HEK293 (cell line): Measurements from ENCODE around the gene SARNP.
A peak's percentile ranks its signal among the peaks of the same experiment; 100 is the strongest.

Experiments used
- CTCF ChIA-PET: fragments of 350-600 bp; formaldehyde crosslinking; extraction: SDS; loops from one replicate; lab custom pipeline; 2021; ENCODE audit warnings: antibody characterized with exemption; lab: Yijun Ruan, JAX
- POLR2A ChIA-PET: fragments of 300-600 bp; formaldehyde crosslinking; extraction: SDS; loops from one replicate; lab custom pipeline; 2020; ENCODE audit warnings: antibody characterized with exemption, inconsistent platforms; lab: Yijun Ruan, JAX
- H3K27ac ChIP-seq: fragments of 200-500 bp; sonication (Bioruptor generic); 2 replicates; pipeline ENCODE4 v1.5.1; 2014; ENCODE audit warnings: low read depth, low read length, control low read depth, inconsistent platforms; ENCODE audit errors: extremely low read depth
- H3K36me3 ChIP-seq, 2 experiments: fragments of 200-500 bp in 1 of 2; sonication (Bioruptor generic) in 1 of 2; 1 replicate in 1 of 2; 2 replicates in 1 of 2; pipeline ENCODE4 v1.5.1; 2014 to 2017; ENCODE audit warnings: inconsistent platforms in 2 of 2, low read length in 2 of 2; ENCODE audit not compliant: control insufficient read depth in 2 of 2, insufficient read depth in 1 of 2
- H3K4me1 ChIP-seq: fragments of 200-500 bp; sonication (Bioruptor generic); 2 replicates; pipeline ENCODE4 v1.5.1; 2014; ENCODE audit warnings: mild to moderate bottlenecking, low read length, inconsistent platforms; ENCODE audit not compliant: control insufficient read depth, insufficient read depth
- H3K4me3 ChIP-seq: 2 replicates; pipeline ENCODE4 v1.5.1; 2011; ENCODE audit warnings: low read depth, mild to moderate bottlenecking, control low read depth, low read length, moderate library complexity
- H3K9me3 ChIP-seq: fragments of 200-500 bp; sonication (Bioruptor generic); 2 replicates; pipeline ENCODE4 v1.5.1; 2014; ENCODE audit warnings: low read depth, low read length, inconsistent platforms; ENCODE audit not compliant: control insufficient read depth, insufficient read depth
- EGR2 ChIP-seq: fragments of 450-650 bp; formaldehyde crosslinking; IDR thresholded peaks from 2 replicates; pipeline ENCODE4 v1.5.1; 2016; ENCODE audit warnings: low read depth, missing biosample characterization, missing genetic modification characterization
- FEZF1 ChIP-seq: fragments of 450-650 bp; formaldehyde crosslinking; IDR thresholded peaks from 2 replicates; pipeline ENCODE4 v1.5.1; 2016; ENCODE audit warnings: missing biosample characterization, missing genetic modification characterization
- GLIS2 ChIP-seq: fragments of 450-650 bp; formaldehyde crosslinking; IDR thresholded peaks from 2 replicates; pipeline ENCODE4 v1.5.1; 2016; ENCODE audit warnings: missing biosample characterization, missing genetic modification characterization
- KLF1 ChIP-seq: fragments of 450-650 bp; formaldehyde crosslinking; IDR thresholded peaks from 2 replicates; pipeline ENCODE4 v1.5.1; 2016; ENCODE audit warnings: missing biosample characterization, missing genetic modification characterization
- KLF8 ChIP-seq: fragments of 450-650 bp; formaldehyde crosslinking; IDR thresholded peaks from 2 replicates; pipeline ENCODE4 v1.5.1; 2016; ENCODE audit warnings: missing biosample characterization, missing genetic modification characterization
- SALL2 ChIP-seq: fragments of 450-650 bp; formaldehyde crosslinking; IDR thresholded peaks from 2 replicates; pipeline ENCODE4 v1.5.0; 2017; ENCODE audit warnings: missing biosample characterization, mild to moderate bottlenecking, missing genetic modification characterization, borderline replicate concordance
- SP2 ChIP-seq: fragments of 450-650 bp; formaldehyde crosslinking; IDR thresholded peaks from 2 replicates; pipeline ENCODE4 v1.5.1; 2016; ENCODE audit warnings: missing biosample characterization, missing genetic modification characterization
- SP7 ChIP-seq: fragments of 450-650 bp; formaldehyde crosslinking; IDR thresholded peaks from 2 replicates; pipeline ENCODE4 v1.5.1; 2016; ENCODE audit warnings: missing biosample characterization, missing genetic modification characterization
- ZBTB20 ChIP-seq: fragments of 450-650 bp; formaldehyde crosslinking; IDR thresholded peaks from 2 replicates; pipeline ENCODE4 v1.5.1; 2016; ENCODE audit warnings: missing biosample characterization, missing genetic modification characterization
- ZNF121 ChIP-seq: fragments of 450-650 bp; formaldehyde crosslinking; IDR thresholded peaks from 2 replicates; pipeline ENCODE4 v1.5.1; 2016; ENCODE audit warnings: missing biosample characterization, missing genetic modification characterization
- ZNF169 ChIP-seq: fragments of 450-650 bp; formaldehyde crosslinking; IDR thresholded peaks from 2 replicates; pipeline ENCODE4 v1.5.1; 2016; ENCODE audit warnings: missing biosample characterization, missing genetic modification characterization
- ZNF324 ChIP-seq: fragments of 450-650 bp; formaldehyde crosslinking; IDR thresholded peaks from 2 replicates; pipeline ENCODE4 v1.5.1; 2016; ENCODE audit warnings: missing biosample characterization, missing genetic modification characterization
- ZNF558 ChIP-seq: fragments of 450-650 bp; formaldehyde crosslinking; IDR thresholded peaks from 2 replicates; pipeline ENCODE4 v1.5.1; 2016; ENCODE audit warnings: missing biosample characterization, missing genetic modification characterization
- ZNF600 ChIP-seq: fragments of 450-650 bp; formaldehyde crosslinking; IDR thresholded peaks from 2 replicates; pipeline ENCODE4 v1.5.1; 2016; ENCODE audit warnings: missing biosample characterization, missing genetic modification characterization
- ZNF76 ChIP-seq: fragments of 450-650 bp; formaldehyde crosslinking; IDR thresholded peaks from 2 replicates; pipeline ENCODE4; 2016; ENCODE audit warnings: low read depth, missing biosample characterization, missing genetic modification characterization, borderline replicate concordance
- ZNF785 ChIP-seq: fragments of 450-650 bp; formaldehyde crosslinking; IDR thresholded peaks from 2 replicates; pipeline ENCODE4 v1.5.1; 2016; ENCODE audit warnings: missing biosample characterization, missing genetic modification characterization
- ZNF792 ChIP-seq: fragments of 450-650 bp; formaldehyde crosslinking; IDR thresholded peaks from 2 replicates; pipeline ENCODE4 v1.5.1; 2016; ENCODE audit warnings: missing biosample characterization, missing genetic modification characterization
- ZNF830 ChIP-seq: fragments of 450-650 bp; IDR thresholded peaks from 2 replicates; pipeline ENCODE4 v1.5.0; 2018; ENCODE audit warnings: missing biosample characterization, missing genetic modification characterization, low read depth, mild to moderate bottlenecking, moderate library complexity
- ZSCAN30 ChIP-seq: fragments of 450-650 bp; IDR thresholded peaks from 2 replicates; pipeline ENCODE4 v1.5.1; 2018; ENCODE audit warnings: missing biosample characterization, mild to moderate bottlenecking, missing genetic modification characterization, moderate library complexity
- TF ChIP-seq, protein P1 (sequence below): fragments of 450-650 bp; formaldehyde crosslinking; IDR thresholded peaks from 2 replicates; pipeline ENCODE4 v1.5.1; 2017; ENCODE audit warnings: missing biosample characterization, mild to moderate bottlenecking, missing genetic modification characterization, moderate library complexity
- TF ChIP-seq, protein P2 (sequence below): fragments of 450-650 bp; formaldehyde crosslinking; IDR thresholded peaks from 2 replicates; pipeline ENCODE4 v1.5.1; 2017; ENCODE audit warnings: missing biosample characterization, missing genetic modification characterization
- TF ChIP-seq, protein P3 (sequence below): fragments of 450-650 bp; formaldehyde crosslinking; IDR thresholded peaks from 2 replicates; pipeline ENCODE4 v1.5.1; 2017; ENCODE audit warnings: missing biosample characterization, missing genetic modification characterization
- TF ChIP-seq, protein P4 (sequence below): fragments of 450-650 bp; formaldehyde crosslinking; IDR thresholded peaks from 2 replicates; pipeline ENCODE4 v1.5.1; 2017; ENCODE audit warnings: missing biosample characterization, missing genetic modification characterization
- TF ChIP-seq, protein P5 (sequence below): fragments of 450-650 bp; formaldehyde crosslinking; IDR thresholded peaks from 2 replicates; pipeline ENCODE4 v1.5.1; 2016; ENCODE audit warnings: missing biosample characterization, missing genetic modification characterization

The SARNP gene

DNA sequence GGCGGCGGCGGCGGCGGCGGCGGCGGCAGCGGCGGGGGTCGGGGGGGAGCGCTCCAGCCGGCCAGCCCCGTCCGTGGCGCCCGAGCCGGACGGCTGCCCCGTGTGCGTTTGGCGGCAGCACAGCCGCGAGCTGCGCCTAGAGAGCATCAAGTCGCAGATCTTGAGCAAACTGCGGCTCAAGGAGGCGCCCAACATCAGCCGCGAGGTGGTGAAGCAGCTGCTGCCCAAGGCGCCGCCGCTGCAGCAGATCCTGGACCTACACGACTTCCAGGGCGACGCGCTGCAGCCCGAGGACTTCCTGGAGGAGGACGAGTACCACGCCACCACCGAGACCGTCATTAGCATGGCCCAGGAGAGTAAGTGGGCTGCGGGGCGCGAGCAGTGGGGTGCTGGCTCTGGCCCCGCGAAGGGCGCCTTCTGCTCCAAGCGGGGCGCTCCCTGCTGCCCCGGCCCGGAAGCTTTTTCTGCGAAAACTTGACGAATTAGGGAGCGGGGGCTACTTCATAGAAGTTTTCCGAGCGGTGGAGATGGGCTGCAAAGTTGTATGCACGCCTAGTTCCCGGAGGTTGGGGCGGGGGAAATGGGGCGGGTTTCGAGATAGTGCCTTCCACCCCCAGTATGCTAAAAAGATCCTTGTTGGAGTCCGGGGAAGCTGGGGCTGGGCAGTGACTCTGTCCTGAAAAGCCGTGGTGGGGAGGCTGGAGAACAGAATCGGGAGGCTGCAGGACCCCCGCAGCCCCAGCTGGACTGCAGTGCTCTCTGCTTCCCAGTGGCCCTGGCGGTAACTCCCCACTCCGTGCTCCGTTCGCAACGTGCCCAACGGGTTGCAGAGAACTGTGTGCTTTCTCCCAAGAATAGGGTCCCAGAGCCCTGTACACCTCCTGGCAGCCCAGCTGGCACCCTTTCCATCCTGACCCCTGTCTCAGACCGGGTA is 73.9 kb downstream of the SARNP start (continued):
- peak; percentile 37; the same call in 1 of the 2 replicates for TF ChIP-seq GLIS2 (tag by site-specific recombination)
- TF ChIP-seq, protein P1, sequence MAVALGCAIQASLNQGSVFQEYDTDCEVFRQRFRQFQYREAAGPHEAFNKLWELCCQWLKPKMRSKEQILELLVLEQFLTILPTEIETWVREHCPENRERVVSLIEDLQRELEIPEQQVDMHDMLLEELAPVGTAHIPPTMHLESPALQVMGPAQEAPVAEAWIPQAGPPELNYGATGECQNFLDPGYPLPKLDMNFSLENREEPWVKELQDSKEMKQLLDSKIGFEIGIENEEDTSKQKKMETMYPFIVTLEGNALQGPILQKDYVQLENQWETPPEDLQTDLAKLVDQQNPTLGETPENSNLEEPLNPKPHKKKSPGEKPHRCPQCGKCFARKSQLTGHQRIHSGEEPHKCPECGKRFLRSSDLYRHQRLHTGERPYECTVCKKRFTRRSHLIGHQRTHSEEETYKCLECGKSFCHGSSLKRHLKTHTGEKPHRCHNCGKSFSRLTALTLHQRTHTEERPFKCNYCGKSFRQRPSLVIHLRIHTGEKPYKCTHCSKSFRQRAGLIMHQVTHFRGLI (tag by site-specific recombination), result peak; percentile 91
- TF ChIP-seq ZNF324 (tag by site-specific recombination), result 0 out of 2 replicates have a peak, but pooled peaks have one; percentile 57
- TF ChIP-seq ZNF558 (tag by site-specific recombination), result no peak
- TF ChIP-seq ZBTB20, result peak; percentile 64; the same call in 1 of the 2 replicates
- no peak for TF ChIP-seq ZNF792 (tag by site-specific recombination)
- no peak for TF ChIP-seq ZNF169 (tag by site-specific recombination)
- TF ChIP-seq, protein P2, sequence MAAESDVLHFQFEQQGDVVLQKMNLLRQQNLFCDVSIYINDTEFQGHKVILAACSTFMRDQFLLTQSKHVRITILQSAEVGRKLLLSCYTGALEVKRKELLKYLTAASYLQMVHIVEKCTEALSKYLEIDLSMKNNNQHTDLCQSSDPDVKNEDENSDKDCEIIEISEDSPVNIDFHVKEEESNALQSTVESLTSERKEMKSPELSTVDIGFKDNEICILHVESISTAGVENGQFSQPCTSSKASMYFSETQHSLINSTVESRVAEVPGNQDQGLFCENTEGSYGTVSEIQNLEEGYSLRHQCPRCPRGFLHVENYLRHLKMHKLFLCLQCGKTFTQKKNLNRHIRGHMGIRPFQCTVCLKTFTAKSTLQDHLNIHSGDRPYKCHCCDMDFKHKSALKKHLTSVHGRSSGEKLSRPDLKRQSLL (tag by site-specific recombination), result peak; percentile 94
- TF ChIP-seq, protein P3, sequence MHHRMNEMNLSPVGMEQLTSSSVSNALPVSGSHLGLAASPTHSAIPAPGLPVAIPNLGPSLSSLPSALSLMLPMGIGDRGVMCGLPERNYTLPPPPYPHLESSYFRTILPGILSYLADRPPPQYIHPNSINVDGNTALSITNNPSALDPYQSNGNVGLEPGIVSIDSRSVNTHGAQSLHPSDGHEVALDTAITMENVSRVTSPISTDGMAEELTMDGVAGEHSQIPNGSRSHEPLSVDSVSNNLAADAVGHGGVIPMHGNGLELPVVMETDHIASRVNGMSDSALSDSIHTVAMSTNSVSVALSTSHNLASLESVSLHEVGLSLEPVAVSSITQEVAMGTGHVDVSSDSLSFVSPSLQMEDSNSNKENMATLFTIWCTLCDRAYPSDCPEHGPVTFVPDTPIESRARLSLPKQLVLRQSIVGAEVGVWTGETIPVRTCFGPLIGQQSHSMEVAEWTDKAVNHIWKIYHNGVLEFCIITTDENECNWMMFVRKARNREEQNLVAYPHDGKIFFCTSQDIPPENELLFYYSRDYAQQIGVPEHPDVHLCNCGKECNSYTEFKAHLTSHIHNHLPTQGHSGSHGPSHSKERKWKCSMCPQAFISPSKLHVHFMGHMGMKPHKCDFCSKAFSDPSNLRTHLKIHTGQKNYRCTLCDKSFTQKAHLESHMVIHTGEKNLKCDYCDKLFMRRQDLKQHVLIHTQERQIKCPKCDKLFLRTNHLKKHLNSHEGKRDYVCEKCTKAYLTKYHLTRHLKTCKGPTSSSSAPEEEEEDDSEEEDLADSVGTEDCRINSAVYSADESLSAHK (tag by site-specific recombination), result peak; percentile 61
- TF ChIP-seq ZNF785 (tag by site-specific recombination), result no peak
- TF ChIP-seq EGR2 (tag by site-specific recombination), result peak; percentile 39; the same call in 1 of the 2 replicates
- no peak for TF ChIP-seq KLF8
- TF ChIP-seq, protein P4, sequence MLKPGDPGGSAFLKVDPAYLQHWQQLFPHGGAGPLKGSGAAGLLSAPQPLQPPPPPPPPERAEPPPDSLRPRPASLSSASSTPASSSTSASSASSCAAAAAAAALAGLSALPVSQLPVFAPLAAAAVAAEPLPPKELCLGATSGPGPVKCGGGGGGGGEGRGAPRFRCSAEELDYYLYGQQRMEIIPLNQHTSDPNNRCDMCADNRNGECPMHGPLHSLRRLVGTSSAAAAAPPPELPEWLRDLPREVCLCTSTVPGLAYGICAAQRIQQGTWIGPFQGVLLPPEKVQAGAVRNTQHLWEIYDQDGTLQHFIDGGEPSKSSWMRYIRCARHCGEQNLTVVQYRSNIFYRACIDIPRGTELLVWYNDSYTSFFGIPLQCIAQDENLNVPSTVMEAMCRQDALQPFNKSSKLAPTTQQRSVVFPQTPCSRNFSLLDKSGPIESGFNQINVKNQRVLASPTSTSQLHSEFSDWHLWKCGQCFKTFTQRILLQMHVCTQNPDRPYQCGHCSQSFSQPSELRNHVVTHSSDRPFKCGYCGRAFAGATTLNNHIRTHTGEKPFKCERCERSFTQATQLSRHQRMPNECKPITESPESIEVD (tag by site-specific recombination), result no peak
- no peak for TF ChIP-seq ZSCAN30 (tag by site-specific recombination)
- 0 out of 2 replicates have a peak, but pooled peaks have one; percentile 24 for TF ChIP-seq ZNF76
- no peak for TF ChIP-seq KLF1 (tag by site-specific recombination)
- TF ChIP-seq ZNF600 (tag by site-specific recombination), result peak; percentile 70; the same call in 1 of the 2 replicates

DNA sequence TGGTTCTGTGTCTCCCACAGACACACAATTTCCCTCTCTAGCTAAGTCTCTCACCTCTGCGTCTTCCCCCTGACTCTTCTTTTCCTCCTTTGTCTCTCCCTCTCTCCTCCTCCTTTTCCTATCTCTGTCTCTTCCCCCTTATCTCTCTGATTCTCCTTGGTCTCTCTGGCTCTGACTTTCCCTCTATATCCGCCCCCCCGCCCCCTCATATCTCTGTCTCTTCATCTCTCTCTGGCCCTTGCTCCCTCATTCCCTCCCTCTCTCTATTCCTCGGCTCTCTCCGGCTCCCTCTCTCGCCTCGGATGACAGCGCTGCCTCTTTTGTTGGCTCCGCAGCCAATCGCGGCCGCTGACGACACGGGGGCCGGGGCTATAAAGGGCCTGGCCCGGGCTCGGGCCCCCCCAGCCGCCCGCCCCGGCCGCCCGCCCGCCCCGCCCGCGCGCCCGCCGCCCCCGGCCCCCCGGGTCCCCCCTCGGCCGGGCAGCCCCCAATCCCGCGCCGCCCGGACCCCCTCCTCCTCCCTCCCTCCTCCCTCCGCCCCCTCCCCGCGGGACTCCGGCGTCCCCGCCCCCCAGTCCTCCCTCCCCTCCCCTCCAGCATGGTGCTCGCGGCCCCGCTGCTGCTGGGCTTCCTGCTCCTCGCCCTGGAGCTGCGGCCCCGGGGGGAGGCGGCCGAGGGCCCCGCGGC is 74.7 kb downstream of the SARNP start, which contains the start of gene GDF11:
Gene GDF11, plus strand, starts transcription at position 404 of the 687 bp plus-strand sequence. Its CDS starts 195 bp downstream, at position 599.
- H3K9me3 ChIP-seq, result no peaks in the 10 kb centered on the region
- H3K4me1 ChIP-seq, result peaks cover 14% of the 10 kb centered on the region; the same call in 1 of the 2 replicates
- CTCF ChIA-PET, result interaction anchor here (0.7 to 1.4 kb wide), 4 partner anchors 13 to 301 kb away, joined by 3 to 4 read pairs (median 4); no protein-coding TSS in a partner anchor
- H3K27ac ChIP-seq, result peak within 1 kb of the TSS; percentile 68; the same call in 1 of the 2 replicates
- H3K4me3 ChIP-seq, result peak within 1 kb of the TSS; percentile 65
- H3K36me3 ChIP-seq, result peaks cover 0 to 13% of the 10 kb centered on the region in 2 experiments; a peak in 1 of 3 replicates
- POLR2A ChIA-PET, result interaction anchor here (0.6 to 2.5 kb wide), 12 partner anchors 10 to 488 kb away, joined by 3 to 17 read pairs (median 5); partner anchors contain the start of genes CD63, DNAJC14, ORMDL2 and RAB5B
- TF ChIP-seq, protein P5, sequence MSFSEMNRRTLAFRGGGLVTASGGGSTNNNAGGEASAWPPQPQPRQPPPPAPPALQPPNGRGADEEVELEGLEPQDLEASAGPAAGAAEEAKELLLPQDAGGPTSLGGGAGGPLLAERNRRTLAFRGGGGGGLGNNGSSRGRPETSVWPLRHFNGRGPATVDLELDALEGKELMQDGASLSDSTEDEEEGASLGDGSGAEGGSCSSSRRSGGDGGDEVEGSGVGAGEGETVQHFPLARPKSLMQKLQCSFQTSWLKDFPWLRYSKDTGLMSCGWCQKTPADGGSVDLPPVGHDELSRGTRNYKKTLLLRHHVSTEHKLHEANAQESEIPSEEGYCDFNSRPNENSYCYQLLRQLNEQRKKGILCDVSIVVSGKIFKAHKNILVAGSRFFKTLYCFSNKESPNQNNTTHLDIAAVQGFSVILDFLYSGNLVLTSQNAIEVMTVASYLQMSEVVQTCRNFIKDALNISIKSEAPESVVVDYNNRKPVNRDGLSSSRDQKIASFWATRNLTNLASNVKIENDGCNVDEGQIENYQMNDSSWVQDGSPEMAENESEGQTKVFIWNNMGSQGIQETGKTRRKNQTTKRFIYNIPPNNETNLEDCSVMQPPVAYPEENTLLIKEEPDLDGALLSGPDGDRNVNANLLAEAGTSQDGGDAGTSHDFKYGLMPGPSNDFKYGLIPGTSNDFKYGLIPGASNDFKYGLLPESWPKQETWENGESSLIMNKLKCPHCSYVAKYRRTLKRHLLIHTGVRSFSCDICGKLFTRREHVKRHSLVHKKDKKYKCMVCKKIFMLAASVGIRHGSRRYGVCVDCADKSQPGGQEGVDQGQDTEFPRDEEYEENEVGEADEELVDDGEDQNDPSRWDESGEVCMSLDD (tag by site-specific recombination), result peak; percentile 80
- TF ChIP-seq FEZF1 (tag by site-specific recombination) (0 out of 2 replicates have a peak, but pooled peaks have one; percentile 33), ZNF830 (tag by site-specific recombination) (no peak), SALL2 (no peak), SP7 (tag by site-specific recombination) (peak; percentile 76), ZNF121 (tag by site-specific recombination) (no peak), SP2 (tag by site-specific recombination) (peak; percentile 56)
